ENCODE data around the gene SMG9. TPM values are rescaled to one million over a fixed set of nuclear protein-coding genes. Genes with fewer than 3 reads are reported as not detected.
"Not testable (repeated sequence)": the region's sequence is repeated elsewhere in the genome, so short reads cannot be mapped to it uniquely, and the experiment has no call there.

The SMG9 gene
- total RNA-seq, 1 experiment from 2014 or later, result 20.9 TPM

DNA sequence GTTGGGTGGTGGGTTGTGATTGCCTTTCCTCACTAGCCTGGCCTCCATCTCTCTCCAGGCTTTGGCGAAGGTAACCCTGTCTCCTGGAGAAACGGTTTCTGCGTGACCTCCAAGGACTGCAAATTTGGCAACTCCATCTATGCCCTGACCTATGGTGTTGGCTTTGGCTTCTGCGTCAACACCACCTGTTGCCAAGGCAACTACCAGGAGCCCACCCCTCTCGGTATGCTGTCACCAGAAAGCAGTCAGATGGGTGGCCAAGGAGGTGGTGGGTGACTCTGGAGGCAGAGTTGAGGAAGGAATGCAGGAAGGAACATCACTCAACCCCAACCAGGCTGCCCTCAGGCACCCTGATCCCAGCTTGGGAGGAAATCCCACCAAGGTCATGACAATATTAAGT, 57.5 kb downstream of the SMG9 start:
- DNase-seq (ENCODE audit: extremely low read depth, low read depth), result no peak

DNA sequence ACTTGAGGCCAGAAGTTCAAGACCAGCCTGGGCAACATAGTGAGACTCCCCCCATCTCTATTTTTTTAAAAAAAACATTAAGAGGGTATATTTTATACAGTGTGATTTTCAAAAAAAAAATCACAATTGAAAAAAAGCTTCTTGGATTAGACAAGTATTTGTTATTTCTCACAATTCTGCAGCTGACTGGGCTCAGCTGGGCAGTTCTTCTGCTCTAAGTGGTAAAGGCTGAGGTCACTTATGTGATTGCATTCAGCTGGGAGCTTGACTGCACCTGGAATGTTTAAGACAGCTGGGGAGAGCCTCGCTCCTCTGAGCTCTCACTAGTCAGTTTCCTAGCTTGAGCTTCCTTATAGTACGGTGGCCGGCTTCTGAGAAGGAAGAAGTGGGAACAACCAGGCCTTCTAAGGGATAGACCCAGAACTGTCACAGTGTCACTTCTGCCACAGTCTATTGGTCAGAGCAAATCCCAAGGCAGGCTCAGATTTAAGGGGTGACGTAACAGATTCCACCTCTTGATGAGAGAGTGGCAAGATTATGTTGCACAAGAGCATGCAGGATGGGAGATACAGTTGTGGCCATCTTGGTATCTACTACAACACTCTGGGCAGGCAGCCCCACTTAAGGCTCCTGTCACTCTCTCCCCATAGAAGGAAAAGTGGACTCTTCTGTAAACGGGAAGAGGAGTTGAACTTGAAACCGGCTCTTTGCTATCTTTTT, 58.6 kb downstream of the SMG9 start:
- no peak for DNase-seq (ENCODE audit: extremely low read depth, low read depth)

DNA sequence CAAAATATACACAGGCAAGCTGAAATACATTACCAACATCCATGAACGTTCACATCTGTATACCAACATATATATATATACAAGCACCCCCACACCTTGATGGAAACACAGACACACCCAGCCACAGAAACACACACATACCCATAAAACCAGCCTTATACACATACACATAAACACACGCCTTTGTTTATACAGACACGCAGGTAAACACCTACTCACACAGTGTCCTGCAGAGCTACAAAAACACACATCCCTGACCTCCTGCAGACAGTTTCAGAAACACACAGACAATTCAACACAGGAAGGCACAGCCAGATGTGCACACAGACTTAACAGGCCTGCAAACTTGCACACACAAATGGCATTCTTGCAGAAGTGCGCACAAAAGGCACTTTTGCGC, 60.2 kb downstream of the SMG9 start:
- no peak for DNase-seq (ENCODE audit: extremely low read depth, low read depth)

DNA sequence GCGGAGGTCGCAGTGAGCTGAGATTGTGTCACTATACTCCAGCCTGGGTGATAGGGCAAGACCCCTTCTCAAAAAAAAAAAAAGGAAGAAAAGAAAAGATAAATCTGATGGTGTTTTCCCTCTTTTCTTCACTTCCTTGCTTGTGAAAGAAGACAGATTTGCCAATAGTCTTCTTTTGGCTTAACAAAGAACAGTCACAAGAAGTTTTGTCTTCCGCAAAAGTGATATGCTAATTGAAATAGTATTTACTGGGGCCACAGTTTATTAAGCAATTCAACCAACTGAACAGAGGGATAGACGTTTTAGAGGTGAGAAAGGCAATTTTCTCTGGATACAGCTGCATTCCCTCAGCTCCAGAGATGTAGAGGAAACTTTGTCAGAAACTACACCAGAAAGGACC, 61.9 kb downstream of the SMG9 start:
- DNase-seq (ENCODE audit: extremely low read depth, low read depth), result no peak

DNA sequence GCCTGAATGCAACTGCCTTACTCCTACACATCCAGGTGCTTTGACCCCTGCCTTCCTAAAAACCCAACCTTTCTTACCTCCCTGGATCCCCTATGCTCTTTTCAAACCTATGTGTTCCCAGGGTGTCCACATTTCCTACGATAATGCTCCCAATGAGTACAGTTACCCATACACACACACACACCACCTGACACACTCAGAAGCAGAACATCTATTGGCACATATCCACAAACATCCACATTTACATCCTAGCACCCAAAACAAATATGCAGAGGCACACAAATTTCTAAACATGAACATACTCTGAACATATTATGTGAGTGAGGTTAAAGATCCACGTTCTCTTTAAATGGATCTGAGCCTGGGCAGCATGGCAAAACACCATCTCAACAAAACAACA, 62.4 kb downstream of the SMG9 start:
- no peak for DNase-seq (ENCODE audit: extremely low read depth, low read depth)

DNA sequence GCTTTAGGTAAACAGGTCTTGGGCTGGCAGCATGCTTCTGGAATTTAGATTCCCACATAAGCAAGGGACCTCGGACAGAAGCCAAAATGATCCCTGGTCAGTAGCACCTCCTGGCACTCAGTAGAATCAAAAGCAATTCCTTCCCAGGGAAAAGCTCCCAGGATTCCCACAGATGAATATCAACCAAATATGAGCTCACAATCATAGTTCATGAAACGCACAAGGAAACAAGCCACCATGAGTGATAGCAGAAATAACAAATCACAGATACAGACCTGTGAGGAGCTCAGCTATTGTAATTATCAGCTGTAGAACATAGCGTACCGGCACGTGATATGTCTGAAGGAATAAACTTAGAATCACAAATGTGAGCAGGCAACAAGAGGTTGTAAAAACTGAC, 63.0 kb downstream of the SMG9 start:
- no peak for DNase-seq (ENCODE audit: extremely low read depth, low read depth)

DNA sequence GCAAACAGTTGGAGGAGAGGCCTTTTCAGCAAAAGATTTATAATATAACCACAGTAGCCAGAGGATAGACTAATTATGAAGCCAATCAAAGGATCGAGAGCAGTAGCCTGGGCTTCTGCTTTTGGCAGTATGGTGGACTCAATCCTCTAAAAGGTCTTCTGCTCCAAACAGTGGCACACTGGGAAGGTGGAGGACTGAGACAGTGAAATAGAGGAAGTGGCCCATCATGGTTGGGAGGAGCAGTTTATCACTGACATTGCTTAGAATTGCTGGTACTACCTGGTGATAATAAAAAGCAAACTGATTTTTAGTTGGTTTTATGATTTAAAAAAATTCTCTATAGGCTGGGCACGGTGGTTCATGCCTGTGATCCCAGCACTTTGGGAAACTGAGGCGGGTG, 63.9 kb downstream of the SMG9 start:
- DNase-seq (ENCODE audit: extremely low read depth, low read depth), result no peak

DNA sequence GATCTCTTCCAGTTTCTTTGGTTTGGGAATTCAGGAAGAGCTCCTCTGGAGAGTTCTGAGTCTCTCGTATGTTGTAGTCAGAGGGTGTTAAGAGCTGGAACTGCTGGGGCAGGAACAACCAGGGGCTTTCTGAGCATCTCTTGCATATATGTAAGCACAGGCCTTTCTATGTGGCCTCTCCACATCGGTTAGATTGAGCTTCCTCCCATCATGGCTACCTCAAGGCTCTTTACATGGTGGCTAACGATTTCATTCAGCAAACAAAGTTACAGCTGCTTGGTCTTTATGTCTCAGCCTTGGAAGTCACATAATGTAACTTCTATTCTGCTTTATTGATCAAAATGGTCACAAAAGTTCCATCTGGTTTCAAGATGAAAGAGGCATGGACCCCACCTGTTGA, 64.3 kb downstream of the SMG9 start:
- DNase-seq (ENCODE audit: extremely low read depth, low read depth), result no peak

DNA sequence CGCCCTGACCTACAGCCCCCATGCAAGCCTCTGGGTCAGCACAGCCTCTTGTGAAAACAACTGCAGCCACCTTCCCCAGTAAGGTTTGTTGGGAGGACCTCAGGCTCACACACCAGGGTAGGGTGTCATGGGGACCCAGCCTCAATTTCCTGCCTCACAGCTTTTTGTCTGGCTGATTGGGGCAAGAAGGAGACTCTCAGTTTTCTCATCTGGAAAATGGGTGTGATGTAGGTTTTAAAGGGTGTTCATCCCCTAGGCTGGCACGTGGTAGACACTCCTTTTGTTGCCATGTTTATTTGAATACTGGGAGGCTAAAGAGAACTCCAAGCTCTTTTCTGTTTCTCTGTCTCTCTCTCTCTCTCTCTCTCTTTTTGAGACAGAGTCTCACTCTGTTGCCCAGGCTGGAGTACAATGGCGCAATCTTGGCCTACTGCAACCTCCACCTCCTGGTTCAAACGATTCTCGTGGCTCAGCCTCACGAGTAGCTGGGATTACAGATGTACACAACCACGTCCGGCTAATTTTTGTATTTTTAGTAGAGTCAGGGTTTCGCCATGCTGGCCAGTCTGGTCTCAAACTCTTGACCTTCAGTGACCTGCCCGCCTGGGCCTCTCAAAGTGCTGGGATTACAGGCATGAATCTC, 66.6 kb downstream of the SMG9 start:
- no peak for DNase-seq (ENCODE audit: extremely low read depth, low read depth)

DNA sequence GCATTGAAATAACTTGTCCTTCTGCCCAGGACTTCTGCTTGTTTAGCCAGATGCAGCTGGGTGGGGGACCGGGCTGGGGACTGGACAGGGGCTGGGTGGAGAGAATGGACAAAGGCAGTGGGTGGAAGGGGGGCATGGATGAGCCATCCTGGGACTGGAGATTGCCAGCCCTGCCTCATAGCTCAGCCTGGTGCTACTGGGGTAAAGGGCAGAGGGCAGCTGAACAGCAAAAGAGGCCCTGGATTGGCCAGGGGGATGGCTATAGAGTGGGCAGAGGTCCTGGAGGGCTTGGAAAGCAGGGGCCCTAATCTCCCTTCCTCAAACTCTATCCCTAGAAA, 67.1 kb downstream of the SMG9 start:
- no peak for DNase-seq (ENCODE audit: extremely low read depth, low read depth)

DNA sequence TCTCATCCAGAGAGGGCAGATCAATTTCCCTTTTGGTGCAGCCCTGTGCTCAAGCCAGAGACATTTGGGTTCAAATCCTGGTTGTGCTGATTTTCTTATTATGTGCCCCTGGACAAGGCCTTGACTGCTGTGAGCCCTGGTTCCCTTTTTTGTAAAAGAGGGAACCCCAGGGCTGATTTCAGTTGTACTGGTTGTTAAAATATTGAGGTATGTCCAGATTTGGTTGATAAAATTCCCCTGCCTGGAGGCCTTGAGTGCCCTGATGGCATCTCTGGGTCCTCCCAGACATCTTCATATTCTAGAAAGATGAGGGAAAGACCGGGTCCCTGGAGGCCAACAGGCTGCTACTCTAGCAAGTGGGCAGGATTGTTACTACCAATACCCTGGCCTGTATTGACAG, 70.4 kb downstream of the SMG9 start:
- DNase-seq (ENCODE audit: extremely low read depth, low read depth), result no peak

DNA sequence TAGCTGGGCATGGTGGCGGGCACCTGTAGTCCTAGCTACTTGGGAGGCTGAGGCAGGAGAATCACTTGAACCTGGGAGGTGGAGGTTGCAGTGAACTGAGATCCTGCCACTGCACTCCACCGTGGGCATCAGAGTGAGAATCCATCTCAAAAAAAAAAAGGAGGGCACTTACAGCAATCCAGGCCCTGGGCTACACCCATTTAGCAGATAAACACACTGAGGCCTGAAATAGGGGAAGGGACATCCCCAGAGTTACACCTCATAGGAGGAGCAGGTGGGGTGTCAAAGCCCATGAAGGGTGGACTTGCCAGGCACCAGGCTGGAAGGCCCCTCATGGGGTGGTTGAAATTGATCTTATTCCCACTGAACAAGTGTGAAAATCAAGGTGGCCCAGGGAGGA, 70.9 kb downstream of the SMG9 start:
- DNase-seq (ENCODE audit: extremely low read depth, low read depth), result no peak

DNA sequence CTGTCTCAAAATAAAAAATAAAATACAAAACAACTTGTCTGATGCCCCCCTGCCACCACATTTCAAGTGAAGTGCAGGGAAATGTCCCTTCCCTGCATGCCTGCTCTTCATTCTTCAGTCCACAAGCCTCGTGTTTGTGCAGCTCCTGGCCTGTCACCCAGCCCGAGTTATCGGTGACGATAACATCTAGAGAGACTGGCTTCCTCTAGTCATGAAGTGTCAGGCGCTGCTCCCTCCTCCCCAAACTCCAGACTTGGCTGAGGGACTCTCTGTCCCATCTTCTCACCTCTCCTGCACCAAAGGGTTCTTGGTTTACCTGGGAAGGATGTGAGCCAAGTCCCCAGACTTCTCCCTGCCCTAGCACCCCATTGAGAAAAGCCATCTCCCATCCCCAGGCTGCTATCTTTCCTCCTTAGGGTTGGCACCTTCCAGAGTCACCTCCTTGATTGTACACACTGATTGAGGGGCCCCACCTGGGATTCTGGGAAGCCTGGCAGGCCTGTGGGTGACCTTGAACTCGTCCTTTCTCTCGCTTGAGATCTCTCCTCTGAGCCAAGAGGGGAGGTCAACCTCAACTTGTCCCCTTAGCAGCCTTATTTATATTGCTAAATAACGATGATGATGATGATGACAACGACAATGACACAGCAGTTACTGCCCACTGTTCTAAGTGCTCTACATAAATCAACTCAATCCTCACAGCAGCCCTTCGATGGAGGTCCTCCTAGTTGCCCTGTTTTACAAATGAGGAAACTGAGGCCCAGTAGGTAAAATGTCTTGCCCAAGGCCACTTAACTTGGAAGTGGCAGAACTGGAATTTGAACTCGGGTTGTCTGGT, 71.7 kb downstream of the SMG9 start:
- no peak for DNase-seq (ENCODE audit: extremely low read depth, low read depth)

DNA sequence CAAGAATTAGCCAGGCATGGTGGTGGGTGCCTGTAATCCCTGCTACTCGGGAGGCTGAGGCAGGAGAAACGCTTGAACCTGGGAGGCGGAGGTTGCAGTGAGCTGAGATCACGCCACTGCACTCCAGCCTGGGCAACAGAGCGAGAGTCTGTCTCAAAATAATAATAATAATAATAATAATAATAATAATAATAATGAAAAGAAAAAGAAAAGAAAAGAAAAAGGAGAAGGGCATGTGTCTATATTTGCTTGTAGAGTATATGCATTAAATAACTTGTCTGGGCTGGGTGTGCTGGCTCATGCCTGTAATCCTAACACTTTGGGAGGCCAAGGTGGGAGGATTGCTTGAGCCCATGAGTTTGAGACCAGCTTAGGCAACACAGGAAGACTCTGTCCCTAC, 72.5 kb downstream of the SMG9 start:
- not testable (repeated sequence) for DNase-seq (ENCODE audit: extremely low read depth, low read depth)

DNA sequence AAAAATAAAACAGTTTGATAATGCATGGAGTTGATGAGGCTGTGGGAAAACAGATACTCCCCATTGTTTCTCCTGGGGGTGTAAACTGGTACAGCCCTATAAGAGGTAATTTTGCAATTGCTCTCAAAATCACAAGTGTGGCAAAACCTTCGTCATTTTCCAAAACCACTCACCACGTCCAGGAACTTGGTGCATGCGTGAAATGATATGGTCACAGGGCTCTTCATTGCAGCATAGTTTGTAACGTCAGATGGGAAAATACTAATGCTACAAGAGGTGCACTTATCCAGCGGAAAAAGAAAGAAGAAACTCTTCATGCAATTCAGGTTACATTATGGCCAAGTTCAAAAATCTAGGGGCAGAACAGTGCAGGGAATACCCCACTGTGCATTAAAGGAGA, 72.9 kb downstream of the SMG9 start:
- no peak for DNase-seq (ENCODE audit: extremely low read depth, low read depth)

DNA sequence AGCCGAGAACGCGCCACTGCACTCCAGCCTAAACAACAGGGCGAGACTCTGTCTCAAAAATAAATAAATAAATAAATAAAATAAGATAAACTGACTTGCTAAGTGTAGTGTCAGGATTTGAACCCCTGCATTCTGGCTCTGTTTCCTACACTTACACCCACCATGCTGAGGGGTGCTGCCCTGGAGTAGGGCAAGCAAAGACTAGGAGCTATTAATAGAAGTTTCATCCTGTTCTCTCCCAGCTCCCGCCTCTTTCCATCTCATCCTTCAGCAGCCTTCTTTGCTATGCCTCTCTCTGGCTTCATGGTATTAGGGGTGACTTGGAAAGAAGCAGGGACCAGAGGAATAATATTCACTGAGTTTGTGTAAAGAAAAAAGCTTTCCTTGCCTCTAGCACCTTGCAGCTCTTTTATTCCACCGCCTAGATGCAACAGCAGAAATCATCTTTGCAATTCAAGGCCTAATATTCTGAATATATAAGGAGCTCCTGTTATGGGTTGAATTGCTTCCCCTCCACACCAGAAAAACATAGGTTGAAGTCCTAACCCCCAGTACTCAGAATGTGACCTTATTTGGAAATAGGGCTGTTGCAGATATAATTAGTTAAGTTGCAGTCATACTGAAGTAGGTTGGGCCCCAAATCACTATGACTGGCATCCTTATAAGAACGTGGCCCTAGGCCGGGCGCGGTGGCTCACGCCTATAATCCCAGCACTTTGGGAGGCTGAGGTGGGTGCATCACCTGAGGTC, 76.1 kb downstream of the SMG9 start:
- no peak for DNase-seq (ENCODE audit: extremely low read depth, low read depth)

Other genes with a start within 250 kb of the SMG9 start
- gene ETHE1, start 227.8 kb downstream of the SMG9 start, total RNA-seq (2014; rRNA removed; shearing (Covaris generic)), result 32.5 and 39.0 TPM in 2 replicates
- 0.32 and 0.35 TPM in 2 replicates for gene ZNF575, start 221.8 kb downstream of the SMG9 start, total RNA-seq (2014; rRNA removed; shearing (Covaris generic))
- 13.5 and 17.9 TPM in 2 replicates for gene XRCC1, start 179.4 kb downstream of the SMG9 start, total RNA-seq (2014; rRNA removed; shearing (Covaris generic))
- not detected in 2 replicates for gene PINLYP, start 179.2 kb downstream of the SMG9 start, total RNA-seq (2014; rRNA removed; shearing (Covaris generic))
- 5.7 and 8.1 TPM in 2 replicates for gene IRGQ, start 158.8 kb downstream of the SMG9 start, total RNA-seq (2014; rRNA removed; shearing (Covaris generic))
- gene ZNF576, start 158.4 kb downstream of the SMG9 start, total RNA-seq (2014; rRNA removed; shearing (Covaris generic)), result 4.4 and 4.6 TPM in 2 replicates
- gene SRRM5, start 142.9 kb downstream of the SMG9 start, total RNA-seq (2014; rRNA removed; shearing (Covaris generic)), result 0.10 and 0.55 TPM in 2 replicates
- gene ZNF428, start 135.3 kb downstream of the SMG9 start, total RNA-seq (2014; rRNA removed; shearing (Covaris generic)), result 15.4 and 17.5 TPM in 2 replicates
- gene CADM4, start 115.1 kb downstream of the SMG9 start, total RNA-seq (2014; rRNA removed; shearing (Covaris generic)), result 3.1 and 5.9 TPM in 2 replicates
- 153 and 174 TPM in 2 replicates for gene PLAUR, start 84.8 kb downstream of the SMG9 start, total RNA-seq (2014; rRNA removed; shearing (Covaris generic))
- gene IRGC, start 38.9 kb downstream of the SMG9 start, total RNA-seq (2014; rRNA removed; shearing (Covaris generic)), result not detected in 2 replicates
- 22.9 and 23.5 TPM in 2 replicates for gene KCNN4, start 26.0 kb upstream of the SMG9 start, total RNA-seq (2014; rRNA removed; shearing (Covaris generic))
- 0.37 and 0.69 TPM in 2 replicates for gene LYPD5, start 47.5 kb upstream of the SMG9 start, total RNA-seq (2014; rRNA removed; shearing (Covaris generic))
- 5.5 and 9.6 TPM in 2 replicates for gene ZNF283, start 72.4 kb upstream of the SMG9 start, total RNA-seq (2014; rRNA removed; shearing (Covaris generic))
- gene ZNF404, start 129.0 kb upstream of the SMG9 start, total RNA-seq (2014; rRNA removed; shearing (Covaris generic)), result not detected in 2 replicates
- gene ZNF45, start 180.3 kb upstream of the SMG9 start, total RNA-seq (2014; rRNA removed; shearing (Covaris generic)), result 7.8 and 10.6 TPM in 2 replicates
- gene ZNF221, start 196.3 kb upstream of the SMG9 start, total RNA-seq (2014; rRNA removed; shearing (Covaris generic)), result 2.0 and 2.8 TPM in 2 replicates
- gene ZNF155, start 229.2 kb upstream of the SMG9 start, total RNA-seq (2014; rRNA removed; shearing (Covaris generic)), result 6.1 and 6.6 TPM in 2 replicates
- 3.6 and 4.8 TPM in 2 replicates for gene ZNF230, start 248.0 kb upstream of the SMG9 start, total RNA-seq (2014; rRNA removed; shearing (Covaris generic))